OCI-LY3 (cell line): Measurements from ENCODE around the gene LMO7.

Experiments
- EZH2phosphoT487 ChIP-seq: fragments of 200-600 bp; shearing (Covaris generic); IDR thresholded peaks from 2 replicates; pipeline ENCODE4 v1.6.1; 2018; ENCODE audit warnings: antibody characterized with exemption, mixed run types, low read depth
- TF ChIP-seq, protein P1 (sequence below): fragments of 200-600, 300-600 bp; sonication (generic); IDR thresholded peaks from 2 replicates; pipeline ENCODE4 v1.5.1; 2014; ENCODE audit warnings: antibody characterized with exemption, low read length, low read depth

DNA sequence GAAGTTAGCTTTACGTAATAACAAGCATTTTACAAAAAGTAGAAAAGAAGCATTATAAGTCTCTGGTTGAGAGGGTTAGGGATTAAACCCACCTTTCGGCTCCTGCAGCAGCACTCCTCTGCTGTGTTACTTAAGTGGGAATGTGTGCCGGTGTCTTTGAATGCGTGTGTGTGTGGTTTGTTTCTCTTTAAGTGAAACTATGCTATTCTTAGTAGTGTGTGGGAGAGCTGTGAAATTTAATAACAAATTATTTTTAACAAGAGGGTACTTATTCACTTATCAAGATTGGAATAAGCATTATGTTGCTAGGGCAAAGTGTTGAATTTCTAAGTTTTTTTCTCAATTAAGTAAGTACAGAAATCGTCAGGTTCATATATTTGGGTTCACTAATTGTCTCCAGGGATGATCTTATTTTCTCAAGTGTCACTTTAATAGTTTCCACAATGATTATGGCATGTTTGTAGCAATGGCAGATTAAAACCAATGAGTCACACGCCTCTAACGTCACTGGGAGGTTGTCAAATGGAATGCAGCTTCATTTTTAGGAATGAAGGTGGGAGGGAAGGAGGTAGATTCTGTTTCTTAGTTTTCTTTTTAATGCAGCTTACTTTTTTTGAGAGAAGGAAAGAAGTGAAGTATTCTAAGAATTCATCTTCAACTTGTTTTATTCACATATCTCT lies 151.3 kb downstream of the LMO7 start:
- TF ChIP-seq, protein P1, sequence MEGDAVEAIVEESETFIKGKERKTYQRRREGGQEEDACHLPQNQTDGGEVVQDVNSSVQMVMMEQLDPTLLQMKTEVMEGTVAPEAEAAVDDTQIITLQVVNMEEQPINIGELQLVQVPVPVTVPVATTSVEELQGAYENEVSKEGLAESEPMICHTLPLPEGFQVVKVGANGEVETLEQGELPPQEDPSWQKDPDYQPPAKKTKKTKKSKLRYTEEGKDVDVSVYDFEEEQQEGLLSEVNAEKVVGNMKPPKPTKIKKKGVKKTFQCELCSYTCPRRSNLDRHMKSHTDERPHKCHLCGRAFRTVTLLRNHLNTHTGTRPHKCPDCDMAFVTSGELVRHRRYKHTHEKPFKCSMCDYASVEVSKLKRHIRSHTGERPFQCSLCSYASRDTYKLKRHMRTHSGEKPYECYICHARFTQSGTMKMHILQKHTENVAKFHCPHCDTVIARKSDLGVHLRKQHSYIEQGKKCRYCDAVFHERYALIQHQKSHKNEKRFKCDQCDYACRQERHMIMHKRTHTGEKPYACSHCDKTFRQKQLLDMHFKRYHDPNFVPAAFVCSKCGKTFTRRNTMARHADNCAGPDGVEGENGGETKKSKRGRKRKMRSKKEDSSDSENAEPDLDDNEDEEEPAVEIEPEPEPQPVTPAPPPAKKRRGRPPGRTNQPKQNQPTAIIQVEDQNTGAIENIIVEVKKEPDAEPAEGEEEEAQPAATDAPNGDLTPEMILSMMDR: no peak
- no peak for TF ChIP-seq EZH2phosphoT487
